ENCODE measurements around the gene KLHL29.

GRCh38 chr2:23690421-23691105 is 305.6 kb downstream of the KLHL29 start:
- TF ChIP-seq EZH2 (IDR thresholded peaks at IDR 0.05; ENCODE audit: low read length, unreplicated experiment) (no peak), CTCF (conservative IDR thresholded peaks at IDR 0.05; ENCODE audit: low read depth, low read length) (no peak), EZH2phosphoT487 (IDR thresholded peaks at IDR 0.05; ENCODE audit: borderline replicate concordance, low read length) (no peak)
